GM18511 (cell line): Measurements from ENCODE around the gene COX19.

Experiments used
- ATAC-seq: cut with Tn5 transposase; IDR thresholded peaks from one replicate; pipeline ENCODE4 v1.9.1; 2021; ENCODE audit warnings: mild to moderate bottlenecking, moderate library complexity; ENCODE audit not compliant: unreplicated experiment

The COX19 gene

GRCh38 chr7:917255-918117 is 57.9 kb downstream of the COX19 start:
- ATAC-seq: no peak

GRCh38 chr7:916291-916941 is 58.9 kb downstream of the COX19 start:
- no peak for ATAC-seq
